ENCODE data around the gene CIAO2B. TPM values are rescaled to one million over a fixed set of nuclear protein-coding genes. Genes with fewer than 3 reads are reported as not detected.

Gene CIAO2B
- total and polyA plus RNA-seq, 2 experiments from 2014 or later = 92.4 to 181 TPM

DNA sequence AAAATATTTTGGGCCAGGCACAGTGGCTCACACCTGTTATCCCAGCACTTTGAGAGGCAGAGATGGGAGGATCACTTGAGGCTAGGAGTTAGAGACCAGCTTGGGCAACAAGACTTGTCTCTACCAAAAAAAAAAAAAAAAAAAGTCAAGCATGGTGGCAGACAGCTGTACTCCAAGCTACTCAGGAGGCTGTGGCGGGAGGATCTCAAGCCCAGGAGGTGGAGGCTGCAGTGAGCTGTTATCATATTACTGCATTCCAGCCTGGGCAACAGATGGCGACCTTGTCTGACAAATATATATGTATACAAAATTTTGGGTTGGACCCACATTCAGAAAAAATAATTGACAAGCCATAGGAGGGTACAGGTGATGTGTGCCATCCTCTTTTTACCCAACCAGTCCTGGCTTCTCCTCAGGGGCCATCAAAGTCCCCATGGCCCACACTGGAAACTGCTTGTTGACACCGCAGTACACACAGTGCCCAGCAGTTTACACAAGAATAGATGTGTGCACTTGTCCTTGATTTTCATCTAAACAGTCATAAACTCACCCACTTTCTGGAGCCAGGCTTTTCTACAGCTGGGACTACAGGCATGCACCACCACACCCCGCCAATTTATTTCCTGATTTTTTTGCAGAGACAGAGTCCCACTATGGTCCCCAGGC, 2.8 kb upstream of the CIAO2B start:
- Histone ChIP-seq H3K36me3 (ENCODE audit: insufficient read depth) (no peaks in the 10 kb centered on the region), H3F3A (replicated peaks; ENCODE audit: low read depth) (0 out of 2 replicates have a peak, but pooled peaks cover 6% of the 10 kb centered on the region), H3K79me2 (replicated peaks; ENCODE audit: insufficient read depth) (peaks cover 3% of the 10 kb centered on the region; the same call in 1 of the 2 replicates), H3K4me2 (no peak overlapping the region), H4K20me1 (replicated peaks; ENCODE audit: insufficient read depth) (peaks cover 10% of the 10 kb centered on the region), H3K4me3 (no peak overlapping the region), H3K9me2 (ENCODE audit: insufficient read depth) (no peaks in the 10 kb centered on the region), H2AFZ (no peak overlapping the region), H3K27me3 (ENCODE audit: insufficient read depth) (peaks cover 27% of the 10 kb centered on the region), H3K27ac (ENCODE audit: low read depth) (no peak overlapping the region), H3K4me1 (ENCODE audit: insufficient read depth) (peaks cover 8% of the 10 kb centered on the region)
- Mint-ChIP-seq H3K4me3 (peak overlapping the region; percentile 28; the same call in 1 of the 3 replicates), H3K9me3 (no peaks in the 10 kb centered on the region), H3K27me3 (ENCODE audit: insufficient read depth, low read depth, poor library complexity) (peaks cover 34% of the 10 kb centered on the region), H3K4me1 (peaks cover 12% of the 10 kb centered on the region), H3K27ac (no peak overlapping the region), H3K36me3 (ENCODE audit: low read depth) (peaks cover 15% of the 10 kb centered on the region)
- ATAC-seq (no peak), DNase-seq (ENCODE audit: low spot score) (no peak)
- TF ChIP-seq, protein P1, sequence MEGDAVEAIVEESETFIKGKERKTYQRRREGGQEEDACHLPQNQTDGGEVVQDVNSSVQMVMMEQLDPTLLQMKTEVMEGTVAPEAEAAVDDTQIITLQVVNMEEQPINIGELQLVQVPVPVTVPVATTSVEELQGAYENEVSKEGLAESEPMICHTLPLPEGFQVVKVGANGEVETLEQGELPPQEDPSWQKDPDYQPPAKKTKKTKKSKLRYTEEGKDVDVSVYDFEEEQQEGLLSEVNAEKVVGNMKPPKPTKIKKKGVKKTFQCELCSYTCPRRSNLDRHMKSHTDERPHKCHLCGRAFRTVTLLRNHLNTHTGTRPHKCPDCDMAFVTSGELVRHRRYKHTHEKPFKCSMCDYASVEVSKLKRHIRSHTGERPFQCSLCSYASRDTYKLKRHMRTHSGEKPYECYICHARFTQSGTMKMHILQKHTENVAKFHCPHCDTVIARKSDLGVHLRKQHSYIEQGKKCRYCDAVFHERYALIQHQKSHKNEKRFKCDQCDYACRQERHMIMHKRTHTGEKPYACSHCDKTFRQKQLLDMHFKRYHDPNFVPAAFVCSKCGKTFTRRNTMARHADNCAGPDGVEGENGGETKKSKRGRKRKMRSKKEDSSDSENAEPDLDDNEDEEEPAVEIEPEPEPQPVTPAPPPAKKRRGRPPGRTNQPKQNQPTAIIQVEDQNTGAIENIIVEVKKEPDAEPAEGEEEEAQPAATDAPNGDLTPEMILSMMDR (conservative IDR thresholded peaks at IDR 0.05; ENCODE audit: low read depth in 2 of 2) = no peak
- no peak for TF ChIP-seq JUNB (IDR thresholded peaks at IDR 0.05; ENCODE audit: unreplicated experiment)
- TF ChIP-seq NANOG (IDR thresholded peaks at IDR 0.05; ENCODE audit: borderline replicate concordance) = no peak
- no peak for TF ChIP-seq CREB1 (CRISPR knock-in tag; IDR thresholded peaks at IDR 0.05; ENCODE audit: low read depth)
- TF ChIP-seq REST (IDR thresholded peaks at IDR 0.05; ENCODE audit: unreplicated experiment) = no peak
- TF ChIP-seq, protein P2, sequence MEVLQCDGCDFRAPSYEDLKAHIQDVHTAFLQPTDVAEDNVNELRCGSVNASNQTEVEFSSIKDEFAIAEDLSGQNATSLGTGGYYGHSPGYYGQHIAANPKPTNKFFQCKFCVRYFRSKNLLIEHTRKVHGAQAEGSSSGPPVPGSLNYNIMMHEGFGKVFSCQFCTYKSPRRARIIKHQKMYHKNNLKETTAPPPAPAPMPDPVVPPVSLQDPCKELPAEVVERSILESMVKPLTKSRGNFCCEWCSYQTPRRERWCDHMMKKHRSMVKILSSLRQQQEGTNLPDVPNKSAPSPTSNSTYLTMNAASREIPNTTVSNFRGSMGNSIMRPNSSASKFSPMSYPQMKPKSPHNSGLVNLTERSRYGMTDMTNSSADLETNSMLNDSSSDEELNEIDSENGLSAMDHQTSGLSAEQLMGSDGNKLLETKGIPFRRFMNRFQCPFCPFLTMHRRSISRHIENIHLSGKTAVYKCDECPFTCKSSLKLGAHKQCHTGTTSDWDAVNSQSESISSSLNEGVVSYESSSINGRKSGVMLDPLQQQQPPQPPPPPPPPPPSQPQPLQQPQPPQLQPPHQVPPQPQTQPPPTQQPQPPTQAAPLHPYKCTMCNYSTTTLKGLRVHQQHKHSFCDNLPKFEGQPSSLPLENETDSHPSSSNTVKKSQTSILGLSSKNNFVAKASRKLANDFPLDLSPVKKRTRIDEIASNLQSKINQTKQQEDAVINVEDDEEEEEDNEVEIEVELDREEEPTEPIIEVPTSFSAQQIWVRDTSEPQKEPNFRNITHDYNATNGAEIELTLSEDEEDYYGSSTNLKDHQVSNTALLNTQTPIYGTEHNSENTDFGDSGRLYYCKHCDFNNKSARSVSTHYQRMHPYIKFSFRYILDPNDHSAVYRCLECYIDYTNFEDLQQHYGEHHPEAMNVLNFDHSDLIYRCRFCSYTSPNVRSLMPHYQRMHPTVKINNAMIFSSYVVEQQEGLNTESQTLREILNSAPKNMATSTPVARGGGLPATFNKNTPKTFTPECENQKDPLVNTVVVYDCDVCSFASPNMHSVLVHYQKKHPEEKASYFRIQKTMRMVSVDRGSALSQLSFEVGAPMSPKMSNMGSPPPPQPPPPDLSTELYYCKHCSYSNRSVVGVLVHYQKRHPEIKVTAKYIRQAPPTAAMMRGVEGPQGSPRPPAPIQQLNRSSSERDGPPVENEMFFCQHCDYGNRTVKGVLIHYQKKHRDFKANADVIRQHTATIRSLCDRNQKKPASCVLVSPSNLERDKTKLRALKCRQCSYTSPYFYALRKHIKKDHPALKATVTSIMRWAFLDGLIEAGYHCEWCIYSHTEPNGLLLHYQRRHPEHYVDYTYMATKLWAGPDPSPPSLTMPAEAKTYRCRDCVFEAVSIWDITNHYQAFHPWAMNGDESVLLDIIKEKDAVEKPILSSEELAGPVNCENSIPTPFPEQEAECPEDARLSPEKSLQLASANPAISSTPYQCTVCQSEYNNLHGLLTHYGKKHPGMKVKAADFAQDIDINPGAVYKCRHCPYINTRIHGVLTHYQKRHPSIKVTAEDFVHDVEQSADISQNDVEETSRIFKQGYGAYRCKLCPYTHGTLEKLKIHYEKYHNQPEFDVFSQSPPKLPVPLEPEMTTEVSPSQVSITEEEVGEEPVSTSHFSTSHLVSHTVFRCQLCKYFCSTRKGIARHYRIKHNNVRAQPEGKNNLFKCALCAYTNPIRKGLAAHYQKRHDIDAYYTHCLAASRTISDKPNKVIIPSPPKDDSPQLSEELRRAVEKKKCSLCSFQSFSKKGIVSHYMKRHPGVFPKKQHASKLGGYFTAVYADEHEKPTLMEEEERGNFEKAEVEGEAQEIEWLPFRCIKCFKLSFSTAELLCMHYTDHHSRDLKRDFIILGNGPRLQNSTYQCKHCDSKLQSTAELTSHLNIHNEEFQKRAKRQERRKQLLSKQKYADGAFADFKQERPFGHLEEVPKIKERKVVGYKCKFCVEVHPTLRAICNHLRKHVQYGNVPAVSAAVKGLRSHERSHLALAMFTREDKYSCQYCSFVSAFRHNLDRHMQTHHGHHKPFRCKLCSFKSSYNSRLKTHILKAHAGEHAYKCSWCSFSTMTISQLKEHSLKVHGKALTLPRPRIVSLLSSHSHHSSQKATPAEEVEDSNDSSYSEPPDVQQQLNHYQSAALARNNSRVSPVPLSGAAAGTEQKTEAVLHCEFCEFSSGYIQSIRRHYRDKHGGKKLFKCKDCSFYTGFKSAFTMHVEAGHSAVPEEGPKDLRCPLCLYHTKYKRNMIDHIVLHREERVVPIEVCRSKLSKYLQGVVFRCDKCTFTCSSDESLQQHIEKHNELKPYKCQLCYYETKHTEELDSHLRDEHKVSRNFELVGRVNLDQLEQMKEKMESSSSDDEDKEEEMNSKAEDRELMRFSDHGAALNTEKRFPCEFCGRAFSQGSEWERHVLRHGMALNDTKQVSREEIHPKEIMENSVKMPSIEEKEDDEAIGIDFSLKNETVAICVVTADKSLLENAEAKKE (CRISPR knock-in tag; IDR thresholded peaks at IDR 0.05) = no peak

Data from GM23338 (cell line).